HEK293T (cell line): ENCODE data around the gene KLHL28.

Experiments used
- CTCF ChIA-PET: fragments of 350-600 bp; formaldehyde crosslinking; extraction: SDS; loops from one replicate; lab custom pipeline; 2021; ENCODE audit warnings: antibody characterized with exemption, inconsistent platforms; lab: Yijun Ruan, JAX
- POLR2A ChIA-PET: fragments of 350-600 bp; formaldehyde crosslinking; extraction: SDS; loops from one replicate; lab custom pipeline; 2020; ENCODE audit warnings: antibody characterized with exemption, inconsistent platforms; lab: Yijun Ruan, JAX
- DNase-seq: peaks from one replicate; pipeline ENCODE4 v3.0.0; 2012; ENCODE audit warnings: mixed read lengths; ENCODE audit errors: extremely low spot score
- ARNT ChIP-seq: fragments of 450-650 bp; IDR thresholded peaks from 2 replicates; pipeline ENCODE4 v1.6.1; 2017; ENCODE audit warnings: mild to moderate bottlenecking
- BHLHE40 ChIP-seq: fragments of 450-650 bp; IDR thresholded peaks from 2 replicates; pipeline ENCODE4 v1.6.1; 2016; ENCODE audit warnings: mild to moderate bottlenecking, moderate library complexity, borderline replicate concordance
- CTBP1 ChIP-seq: fragments of 450-650 bp; IDR thresholded peaks from 2 replicates; pipeline ENCODE4 v1.6.1; 2016; ENCODE audit warnings: borderline replicate concordance
- ELF4 ChIP-seq: fragments of 450-650 bp; IDR thresholded peaks from 2 replicates; pipeline ENCODE4 v1.6.1; 2017; ENCODE audit warnings: antibody characterized with exemption
- FOXA1 ChIP-seq: fragments of 450-650 bp; IDR thresholded peaks from 2 replicates; pipeline ENCODE4 v1.6.1; 2016; ENCODE audit warnings: mild to moderate bottlenecking
- FOXK2 ChIP-seq: fragments of 450-650 bp; IDR thresholded peaks from 2 replicates; pipeline ENCODE4 v1.6.1; 2016; ENCODE audit warnings: mild to moderate bottlenecking
- FOXM1 ChIP-seq: fragments of 450-650 bp; IDR thresholded peaks from 2 replicates; pipeline ENCODE4 v1.6.1; 2017; ENCODE audit warnings: mild to moderate bottlenecking, borderline replicate concordance
- HDGF ChIP-seq: fragments of 450-650 bp; IDR thresholded peaks from 2 replicates; pipeline ENCODE4 v1.6.1; 2017; ENCODE audit warnings: antibody characterized with exemption, borderline replicate concordance
- L3MBTL2 ChIP-seq: fragments of 450-650 bp; conservative IDR thresholded peaks from 2 replicates; pipeline ENCODE4 v1.6.1; 2016; ENCODE audit warnings: mild to moderate bottlenecking
- LEF1 ChIP-seq: fragments of 450-650 bp; IDR thresholded peaks from 2 replicates; pipeline ENCODE4 v1.6.1; 2017; ENCODE audit warnings: mild to moderate bottlenecking, borderline replicate concordance
- NFRKB ChIP-seq: fragments of 450-650 bp; IDR thresholded peaks from 2 replicates; pipeline ENCODE4 v1.6.1; 2016; ENCODE audit warnings: mild to moderate bottlenecking, moderate library complexity
- SP1 ChIP-seq: fragments of 450-650 bp; IDR thresholded peaks from 2 replicates; pipeline ENCODE4 v1.6.1; 2017
- SUZ12 ChIP-seq: fragments of 450-650 bp; IDR thresholded peaks from 2 replicates; pipeline ENCODE4 v1.6.1; 2016; ENCODE audit warnings: mild to moderate bottlenecking
- TARDBP ChIP-seq: fragments of 450-650 bp; IDR thresholded peaks from 2 replicates; pipeline ENCODE4 v1.6.1; 2016
- ZNF384 ChIP-seq: fragments of 450-650 bp; IDR thresholded peaks from 2 replicates; pipeline ENCODE4 v1.6.1; 2016
- TF ChIP-seq, protein P1 (sequence below): fragments of 450-650 bp; IDR thresholded peaks from 2 replicates; pipeline ENCODE4 v1.6.1; 2016

The KLHL28 gene

GRCh38 chr14:44942436-44942835 lies 19.3 kb downstream of the KLHL28 start:
- DNase-seq: no peak
- ChIA-PET POLR2A (no interaction called here), CTCF (no interaction called here)
- TF ChIP-seq ARNT (no peak), ZNF384 (no peak), ELF4 (no peak), BHLHE40 (no peak), LEF1 (no peak), TARDBP (no peak), NFRKB (no peak), FOXA1 (no peak), SP1 (no peak), HDGF (no peak), L3MBTL2 (no peak), FOXK2 (no peak), FOXM1 (no peak), SUZ12 (no peak)
- TF ChIP-seq, protein P1, sequence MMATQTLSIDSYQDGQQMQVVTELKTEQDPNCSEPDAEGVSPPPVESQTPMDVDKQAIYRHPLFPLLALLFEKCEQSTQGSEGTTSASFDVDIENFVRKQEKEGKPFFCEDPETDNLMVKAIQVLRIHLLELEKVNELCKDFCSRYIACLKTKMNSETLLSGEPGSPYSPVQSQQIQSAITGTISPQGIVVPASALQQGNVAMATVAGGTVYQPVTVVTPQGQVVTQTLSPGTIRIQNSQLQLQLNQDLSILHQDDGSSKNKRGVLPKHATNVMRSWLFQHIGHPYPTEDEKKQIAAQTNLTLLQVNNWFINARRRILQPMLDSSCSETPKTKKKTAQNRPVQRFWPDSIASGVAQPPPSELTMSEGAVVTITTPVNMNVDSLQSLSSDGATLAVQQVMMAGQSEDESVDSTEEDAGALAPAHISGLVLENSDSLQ: no peak

DNA sequence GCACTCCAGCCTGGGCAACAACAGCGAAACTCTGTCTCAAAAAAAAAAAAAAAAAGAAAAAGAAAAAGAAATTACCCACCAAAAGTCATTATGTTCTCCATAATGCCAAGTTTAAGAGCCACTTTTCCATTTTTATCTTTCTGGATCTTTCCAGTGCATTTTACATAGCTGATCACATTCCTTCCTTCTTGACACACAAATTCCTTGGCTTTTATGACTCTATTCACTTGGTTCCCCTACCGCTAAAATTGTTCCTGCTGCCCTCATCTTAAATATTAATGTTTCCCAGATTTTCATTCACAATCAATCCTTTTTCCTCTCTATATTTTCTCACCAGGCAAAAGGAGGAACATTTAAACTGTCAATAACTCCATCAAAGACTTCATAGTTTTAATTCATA lies 20.2 kb downstream of the KLHL28 start:
- no peak for TF ChIP-seq LEF1
- no peak for TF ChIP-seq FOXA1
- no peak for TF ChIP-seq CTBP1
- TF ChIP-seq HDGF: no peak
- TF ChIP-seq BHLHE40: no peak
- DNase-seq: no peak
- ChIA-PET CTCF (no interaction called here), POLR2A (no interaction called here)

DNA sequence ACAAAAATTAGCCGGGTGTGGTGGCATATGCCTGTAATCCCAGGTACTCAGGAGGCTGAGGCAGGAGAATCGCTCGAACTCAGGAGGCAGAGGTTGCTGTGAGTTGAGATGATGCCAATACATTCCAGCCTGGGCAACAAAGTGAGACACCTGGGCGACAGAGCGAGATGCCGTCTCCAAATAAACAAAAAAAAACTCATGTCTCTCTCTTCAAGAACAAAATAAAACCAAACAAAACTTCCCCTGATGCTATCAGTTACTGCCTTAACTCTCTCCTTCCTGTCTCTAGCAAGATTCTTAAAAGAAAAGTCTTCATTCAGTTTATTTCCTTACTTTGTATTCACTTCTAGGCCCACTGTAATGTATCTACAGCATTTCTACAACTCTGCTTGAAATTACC lies 20.8 kb downstream of the KLHL28 start:
- CTCF ChIA-PET: no interaction called here
- TF ChIP-seq SP1 (no peak), L3MBTL2 (no peak), FOXA1 (no peak), NFRKB (no peak), FOXK2 (no peak), TARDBP (no peak), ZNF384 (no peak), FOXM1 (no peak), HDGF (no peak), CTBP1 (no peak), SUZ12 (no peak), BHLHE40 (no peak), ELF4 (no peak), ARNT (no peak), LEF1 (no peak)
- TF ChIP-seq, protein P1: no peak
- POLR2A ChIA-PET: no interaction called here
- DNase-seq: no peak

DNA sequence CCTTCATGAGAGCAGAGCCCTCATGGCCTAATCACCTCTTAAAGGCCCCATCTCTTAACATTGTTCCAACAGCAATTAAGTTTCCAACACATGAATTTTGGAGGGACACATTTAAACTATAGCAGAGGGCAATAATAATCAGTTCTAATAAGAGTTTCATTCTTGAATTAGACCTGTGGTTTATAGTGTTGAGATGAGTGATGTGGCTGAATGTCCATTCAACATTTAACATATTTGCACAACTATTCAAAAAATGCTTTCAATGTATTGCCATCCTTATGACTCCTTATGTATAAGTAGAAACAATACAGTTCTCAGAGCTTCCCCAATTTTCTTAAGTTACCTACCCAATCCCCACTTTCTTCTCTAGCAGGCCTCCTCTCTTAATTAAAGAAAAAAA lies 21.5 kb downstream of the KLHL28 start:
- POLR2A ChIA-PET: no interaction called here
- no peak for TF ChIP-seq LEF1
- no peak for TF ChIP-seq L3MBTL2
- TF ChIP-seq FOXM1: no peak
- CTCF ChIA-PET: no interaction called here
- DNase-seq: no peak

DNA sequence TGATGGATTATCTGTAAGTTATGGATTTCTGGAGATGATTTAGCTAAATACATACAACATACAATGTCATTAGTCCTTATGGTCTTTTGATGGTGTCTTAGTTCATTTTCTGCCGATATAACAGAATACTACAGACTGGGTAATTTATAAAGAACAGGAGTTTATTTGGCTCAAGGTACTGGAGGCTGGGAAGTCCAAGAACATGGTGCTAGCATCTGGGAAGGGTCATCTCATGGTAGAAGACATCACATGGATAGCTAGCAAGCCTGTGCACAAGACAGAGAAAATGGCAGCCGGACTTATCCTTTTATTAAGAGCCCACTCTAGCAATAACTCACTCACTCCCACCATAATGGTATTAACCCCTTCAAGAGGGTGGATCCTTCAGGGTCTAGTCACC lies 24.2 kb downstream of the KLHL28 start:
- CTCF ChIA-PET: no interaction called here
- TF ChIP-seq BHLHE40 (no peak), SP1 (no peak), NFRKB (no peak), FOXM1 (no peak), SUZ12 (no peak), FOXA1 (no peak), ELF4 (no peak), FOXK2 (no peak)
- no peak for DNase-seq
- POLR2A ChIA-PET: interaction anchor here (1.9 kb wide), 1 partner anchor 25 kb away, joined by 6 read pairs; the partner anchor contains the start of genes KLHL28 and TOGARAM1

DNA sequence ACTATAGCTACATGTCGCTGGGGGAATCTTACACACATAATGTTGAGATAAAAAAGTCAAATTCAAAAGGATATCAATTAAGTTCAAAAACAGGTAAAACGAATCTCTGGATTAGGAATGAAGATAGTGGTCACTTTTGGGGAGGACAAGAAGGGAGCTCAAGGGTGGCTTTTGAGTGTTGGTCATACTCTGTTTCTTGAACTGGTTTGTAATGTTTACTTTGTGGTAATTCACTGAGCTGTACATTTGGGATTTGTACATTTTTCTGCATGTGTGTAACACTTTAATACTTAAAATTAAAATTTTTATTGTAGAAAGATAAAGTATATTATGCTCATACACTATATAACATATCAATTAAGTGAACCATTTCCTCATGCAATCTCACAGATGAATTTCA lies 26.6 kb downstream of the KLHL28 start:
- POLR2A ChIA-PET: no interaction called here
- CTCF ChIA-PET: no interaction called here
- TF ChIP-seq FOXM1: no peak
- TF ChIP-seq SP1: no peak
- no peak for TF ChIP-seq CTBP1
- no peak for TF ChIP-seq LEF1
- TF ChIP-seq ELF4: no peak
- TF ChIP-seq, protein P1: no peak
- no peak for TF ChIP-seq ZNF384
- no peak for TF ChIP-seq ARNT
- DNase-seq: no peak

- POLR2A ChIA-PET: no interaction called here
- CTCF ChIA-PET: no interaction called here
- no peak for DNase-seq
- TF ChIP-seq SUZ12: no peak
- TF ChIP-seq LEF1: no peak
- TF ChIP-seq TARDBP: no peak
Measured at GRCh38 chr14:44928793-44929192, 33.0 kb downstream of the KLHL28 start.
